Spleen (tissue), 7 donors: Measurements from ENCODE around the gene CLASP2.

Experiments
- POLR2AphosphoS5 ChIP-seq, 3 donors: sonication (generic); formaldehyde crosslinking; IDR thresholded peaks; one replicate each; pipeline ENCODE4 v1.5.1; 2017; ENCODE audit warnings: antibody characterized with exemption in 3 of 3
- TF ChIP-seq, protein P1 (sequence below), 11 experiments: fragments of 200-600 bp in 7 of 11; fragments of 450-650 bp in 4 of 11; sonication (generic) in 4 of 11; IDR thresholded peaks in 8 of 11; conservative IDR thresholded peaks in 3 of 11; 1 replicate in 7 of 11; 2 replicates in 4 of 11; pipeline versions ENCODE4 v1.4.0 to v1.8.0; 2016 to 2021; ENCODE audit warnings: antibody characterized with exemption in 11 of 11, inconsistent platforms in 4 of 11, mild to moderate bottlenecking in 1 of 11
- donor health status: DM: no; HTN: no; CAD: no; lungs with moderate emphysema.
- donor health status: DM: no; HTN: no; CAD: no.
- donor health status: DM: no; HTN: no; CAD: no.

DNA sequence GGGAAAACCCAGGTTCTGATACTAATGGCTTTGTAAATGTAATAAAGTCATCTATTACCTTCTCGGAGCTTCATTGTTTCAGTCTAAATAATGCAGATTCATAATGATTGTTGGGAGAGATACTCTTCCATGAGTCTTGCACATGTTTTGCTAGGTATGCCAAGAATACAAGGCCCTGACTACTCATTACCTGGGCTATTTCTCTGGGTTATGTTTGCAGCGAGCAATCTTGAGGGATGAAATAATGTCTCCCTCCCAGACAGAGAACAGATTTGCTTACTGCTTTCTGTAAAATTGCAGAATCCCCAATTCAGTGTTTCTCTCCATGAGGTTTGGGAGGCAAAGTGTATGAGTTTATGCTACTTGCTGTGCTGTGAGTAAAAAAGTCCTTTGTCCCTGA lies 6.2 kb upstream of the CLASP2 start:
- TF ChIP-seq, protein P1, sequence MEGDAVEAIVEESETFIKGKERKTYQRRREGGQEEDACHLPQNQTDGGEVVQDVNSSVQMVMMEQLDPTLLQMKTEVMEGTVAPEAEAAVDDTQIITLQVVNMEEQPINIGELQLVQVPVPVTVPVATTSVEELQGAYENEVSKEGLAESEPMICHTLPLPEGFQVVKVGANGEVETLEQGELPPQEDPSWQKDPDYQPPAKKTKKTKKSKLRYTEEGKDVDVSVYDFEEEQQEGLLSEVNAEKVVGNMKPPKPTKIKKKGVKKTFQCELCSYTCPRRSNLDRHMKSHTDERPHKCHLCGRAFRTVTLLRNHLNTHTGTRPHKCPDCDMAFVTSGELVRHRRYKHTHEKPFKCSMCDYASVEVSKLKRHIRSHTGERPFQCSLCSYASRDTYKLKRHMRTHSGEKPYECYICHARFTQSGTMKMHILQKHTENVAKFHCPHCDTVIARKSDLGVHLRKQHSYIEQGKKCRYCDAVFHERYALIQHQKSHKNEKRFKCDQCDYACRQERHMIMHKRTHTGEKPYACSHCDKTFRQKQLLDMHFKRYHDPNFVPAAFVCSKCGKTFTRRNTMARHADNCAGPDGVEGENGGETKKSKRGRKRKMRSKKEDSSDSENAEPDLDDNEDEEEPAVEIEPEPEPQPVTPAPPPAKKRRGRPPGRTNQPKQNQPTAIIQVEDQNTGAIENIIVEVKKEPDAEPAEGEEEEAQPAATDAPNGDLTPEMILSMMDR (IDR thresholded peaks at IDR 0.05 in 8 of 11, conservative IDR thresholded peaks at IDR 0.05 in 3 of 11): no peak
- no peak for TF ChIP-seq POLR2AphosphoS5 (IDR thresholded peaks at IDR 0.05)
